Endothelial cell of hepatic sinusoid (primary cell): Measurements from ENCODE around the gene MYCL.

ENCODE experiments used
- in situ Hi-C: cut with HindIII; loops from 2 replicates; pipeline ENCODE4 v1.10.0; 2017; ENCODE audit warnings: low sequenced_read_pairs

Gene MYCL

GRCh38 chr1:39857126-39857878 lies 44.4 kb downstream of the MYCL start:
- in situ Hi-C loops: no loop called here

DNA sequence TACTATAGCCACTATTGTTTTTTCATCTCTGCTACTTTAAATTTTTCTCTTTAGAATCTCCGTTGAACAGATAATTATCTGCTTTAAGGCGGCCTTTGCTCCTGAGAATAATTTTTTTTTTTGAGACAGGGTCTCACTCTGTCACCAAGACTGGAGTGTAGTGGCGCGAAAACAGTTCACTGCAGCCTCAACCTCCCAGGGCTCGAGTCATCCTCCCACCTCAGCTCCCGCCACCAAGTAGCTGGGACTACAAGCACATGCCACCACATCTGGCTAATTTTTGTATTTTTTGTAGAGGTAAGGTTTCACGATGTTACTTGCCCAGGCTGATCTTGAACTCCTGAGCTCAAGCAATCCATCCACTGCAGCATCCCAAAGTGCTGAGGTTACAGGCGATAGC lies 47.0 kb downstream of the MYCL start:
- in situ Hi-C loops: no loop called here

- in situ Hi-C loops: no loop called here
These were observed 47.4 kb downstream of the MYCL start for GRCh38 chr1:39854314-39854713.

- in situ Hi-C loops: no loop called here
These were observed 48.8 kb downstream of the MYCL start for GRCh38 chr1:39852876-39853275.

DNA sequence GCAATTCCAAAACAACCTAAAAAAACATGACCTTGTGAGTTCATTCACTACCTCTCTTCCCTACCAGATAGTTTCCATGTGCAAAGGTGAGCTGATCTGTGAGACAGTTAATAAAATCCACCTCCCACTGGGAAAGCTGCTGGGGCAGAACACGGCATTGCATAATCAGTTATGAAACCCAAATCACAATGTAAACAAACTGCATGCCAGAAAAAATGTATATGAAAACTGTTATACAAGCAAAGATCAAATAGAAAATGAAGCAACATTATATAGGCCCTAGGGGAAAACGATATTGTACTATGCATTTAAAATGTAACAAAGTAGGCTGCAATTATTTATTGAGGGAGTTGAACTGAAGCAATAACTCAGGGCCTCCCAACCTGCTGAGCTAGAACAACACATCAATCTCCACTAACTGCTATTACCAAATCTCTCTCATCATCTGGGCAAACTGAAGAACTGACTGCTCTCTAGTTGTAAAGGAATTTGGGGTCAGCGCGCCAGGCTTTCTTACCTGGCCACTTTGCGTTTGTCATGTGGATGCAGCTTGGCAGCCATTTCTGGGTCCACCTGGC lies 49.4 kb downstream of the MYCL start:
- in situ Hi-C loops: no loop called here

GRCh38 chr1:39850606-39851216 lies 51.0 kb downstream of the MYCL start:
- in situ Hi-C loops: no loop called here

DNA sequence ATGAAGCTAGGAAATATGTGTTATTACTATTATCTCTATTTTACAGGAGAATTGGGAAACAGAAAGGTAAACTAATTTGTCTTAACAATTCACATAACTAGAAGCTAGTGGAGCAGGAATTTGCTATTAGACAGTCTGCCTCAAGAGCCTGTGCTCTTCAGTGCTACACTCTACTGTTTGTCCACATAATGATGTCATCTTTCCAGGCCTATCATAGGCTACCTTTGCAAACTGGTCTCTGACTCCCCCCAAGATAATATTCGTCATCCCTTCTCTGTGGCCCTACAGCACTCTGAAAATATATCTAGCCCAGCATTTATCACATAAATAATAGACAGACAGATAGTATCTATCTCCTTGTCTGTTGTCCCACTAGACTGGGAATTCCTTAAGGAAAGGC lies 52.5 kb downstream of the MYCL start:
- in situ Hi-C loops: no loop called here

- in situ Hi-C loops: no loop called here
These were observed 53.8 kb downstream of the MYCL start for GRCh38 chr1:39847940-39848339.

DNA sequence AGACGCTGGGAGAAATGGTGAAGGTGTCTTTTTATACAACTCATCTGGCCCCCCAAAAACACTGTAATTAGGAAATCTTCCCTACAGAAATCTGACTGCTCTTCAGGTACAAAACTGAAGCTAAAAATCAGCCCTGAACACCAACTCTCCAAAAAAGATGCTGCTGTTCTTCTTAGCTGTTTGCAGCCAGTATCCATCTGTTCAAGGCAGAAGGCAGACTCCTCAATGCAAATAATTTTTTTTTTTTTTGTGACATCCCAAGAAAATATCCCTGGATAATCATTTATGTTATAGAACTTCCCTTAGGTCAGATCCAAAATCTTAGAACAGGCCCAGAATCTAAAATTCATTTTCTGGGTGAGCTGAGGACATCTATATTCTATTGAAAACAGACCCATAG lies 54.9 kb downstream of the MYCL start:
- in situ Hi-C loops: no loop called here

- in situ Hi-C loops: no loop called here
These were observed 55.8 kb downstream of the MYCL start for GRCh38 chr1:39845569-39846566.
